Heart left ventricle (tissue), 16 donors: Measurements from ENCODE around the gene OAS3. TPM values are rescaled to one million over a fixed set of nuclear protein-coding genes. Genes with fewer than 3 reads are reported as not detected.

Experiments
- ATAC-seq, 4 donors: fragments of 200-7000 bp; cut with Tn5 transposase; one replicate each; pipeline ENCODE4 v1.9.1; 2020 to 2022; ENCODE audit warnings: moderate library complexity in 4 of 4, mild to moderate bottlenecking in 3 of 4, moderate number of reproducible peaks in 1 of 4
- DNase-seq, 5 donors: peaks; one replicate each; pipeline ENCODE4 v3.0.0-alpha.2; 2020
- H3K27ac ChIP-seq, 12 donors: fragments of 200-600 bp; sonication (generic) in 4 of 12; one replicate each; pipeline versions ENCODE4 v1.5.0 to v1.8.0; 2016 to 2022; ENCODE audit warnings: mild to moderate bottlenecking in 2 of 12
- H3K27me3 ChIP-seq, 9 donors: fragments of 200-600 bp; sonication (generic) in 2 of 9; one replicate each; pipeline versions ENCODE4 v1.5.1 to v1.8.0; 2016 to 2022; ENCODE audit warnings: mild to moderate bottlenecking in 3 of 9
- H3K36me3 ChIP-seq, 9 donors: fragments of 200-600 bp; sonication (generic) in 2 of 9; one replicate each; pipeline versions ENCODE4 v1.5.0 to v1.8.0; 2018 to 2022; ENCODE audit warnings: mild to moderate bottlenecking in 2 of 9
- H3K4me1 ChIP-seq, 12 donors: fragments of 200-600 bp; sonication (generic) in 4 of 12; one replicate each; pipeline versions ENCODE4 v1.5.0 to v1.8.0; 2016 to 2022; ENCODE audit warnings: mild to moderate bottlenecking in 3 of 12
- H3K4me3 ChIP-seq, 12 donors: fragments of 200-600 bp; sonication (generic) in 4 of 12; one replicate each; pipeline versions ENCODE4 v1.5.0 to v1.8.0; 2017 to 2022; ENCODE audit warnings: mild to moderate bottlenecking in 9 of 12, moderate library complexity in 4 of 12
- H3K9me3 ChIP-seq, 12 donors: fragments of 200-600 bp; sonication (generic) in 4 of 12; one replicate each; pipeline versions ENCODE4 v1.5.0 to v1.8.0; 2016 to 2022; ENCODE audit warnings: mild to moderate bottlenecking in 1 of 12
- CTCF ChIP-seq, 12 donors: fragments of 200-600 bp; sonication (generic) in 4 of 12; IDR thresholded peaks; one replicate each; pipeline versions ENCODE4 v1.5.0 to v1.8.0; 2018 to 2022; ENCODE audit warnings: antibody characterized with exemption in 12 of 12, mild to moderate bottlenecking in 5 of 12
- POLR2A ChIP-seq, 2 donors: fragments of 450-650 bp; IDR thresholded peaks; one replicate each; pipeline ENCODE4 v1.6.1; 2017; ENCODE audit warnings: antibody characterized with exemption in 2 of 2, mild to moderate bottlenecking in 2 of 2, moderate library complexity in 2 of 2
- WGBS, 4 donors: extraction: QIAGEN DNeasy Blood & Tissue Kit in 2 of 4; methylation state at CpG; one replicate each; pipeline versions ENCODE4 v1.1.5 to v1.1.7; 2013 to 2018; 5-methylcytosine and 5-hydroxymethylcytosine counted together
- intact Hi-C, 10 donors: fragments of 100-400 bp; cut with DNase I; formaldehyde crosslinking; loops; one replicate each; pipeline versions ENCODE4 v1.11.1 to v1.14.2; 2022
- polyA plus RNA-seq, 2 donors: library from polyadenylated mRNA; stranded (reverse); fragments of 200-250 nt; gene quantifications; one replicate each; pipeline ENCODE4 v1.2.3, GENCODE V29; 2013
- total RNA-seq, 9 donors: library from RNA; depleted of rRNA in 2 of 9; stranded (reverse); fragments of >200 nt in 2 of 9; fragmentation: NEBNext Ultra II Directional in 3 of 9; extraction: Animal tissue kit (Norgen Biotek cat#: 25700) in 3 of 9; gene quantifications; one replicate each; pipeline versions ENCODE4 v1.1.0 to v1.2.4, GENCODE V29; 2016 to 2023
- donor health status: ischemic (EF 13 %, LVEDD 7.1; RV severe dilation, severe dysfunction).
- donor health status: healthy with polysubstance abuse.
- donor health status: DM: no; HTN: yes; CAD: no.
- donor health status: DM: no; HTN: no; CAD: no.
- donor health status: ischemic (EF 25% LVEDD 6.9; RV normal size, moderate dysfunction).
- donor health status: ischemic (EF 25% LVEDD 5.7; RV mildly dilated, moderate dysfunction).
- donor health status: healthy.
- donor health status: DM: yes; HTN: yes; CAD: no.
- donor health status: ischemic (EF 35%, LVEDD 5.7; RV mildly dilated, moderate dysfunction).
- donor health status: nonischemic (EF 11% LVEDD 7.7; RV severe dilation, severe dysfunction).
- donor health status: DM: yes; HTN: yes; CAD: no.
- donor health status: PGD.
- donor health status: ischemic (EF 29% LVEDD 5.4; RV normal size, mild dysfunction).
- donor health status: nonischemic (EF 23%, LVEDD 6.1; RV moderate dilation, normal function).

OAS3 gene
- total and polyA plus RNA-seq, 11 donors = 4.1 to 45.1 (median 7.5) TPM

- intact Hi-C loops = loop anchor here in 2 of 10 donors (2.0 to 10.0 kb wide), 2 partner anchors 27 to 67 kb away; partner anchors contain the start of gene OAS2 (in 1 of the 2)
- peak in 3 of 4 donors; percentile 49 to 64 (median 58) for ATAC-seq
- 62 to 73% (median 69%) methylated on average over 7 of the region's 7 CpGs for WGBS, 4 donors
These were observed 30.7 kb upstream of the OAS3 start for GRCh38 chr12:112907415-112908157.

GRCh38 chr12:112908548-112908947 lies 29.7 kb upstream of the OAS3 start:
- Histone ChIP-seq H3K9me3 (peaks cover 0 to 22% (median 14%) of the 10 kb centered on the region in 12 donors), H3K27ac (peak overlapping the region in 2 of 12 donors; percentile 5 to 92), H3K27me3 (no peaks in the 10 kb centered on the region), H3K36me3 (peaks cover 0 to 47% (median 6%) of the 10 kb centered on the region in 9 donors), H3K4me1 (peaks cover 0 to 56% (median 16%) of the 10 kb centered on the region in 12 donors), H3K4me3 (peak overlapping the region in 9 of 12 donors; percentile 46 to 67 (median 62))
- intact Hi-C loops = loop anchor here in 2 of 10 donors (2.0 to 10.0 kb wide), 2 partner anchors 26 to 66 kb away; partner anchors contain the start of gene OAS2 (in 1 of the 2)
- 42 to 49% (median 45%) methylated on average over 12 of the region's 12 CpGs for WGBS, 4 donors
- no peak for ATAC-seq
- no peak for DNase-seq
- TF ChIP-seq CTCF (IDR thresholded peaks at IDR 0.05) = no peak
- TF ChIP-seq POLR2A (IDR thresholded peaks at IDR 0.05) = no peak

More at GRCh38 chr12:112907415-112908157, 30.7 kb upstream of the OAS3 start:
- Histone ChIP-seq H3K9me3 (peaks cover 0 to 12% (median 4%) of the 10 kb centered on the region in 12 donors), H3K27me3 (no peaks in the 10 kb centered on the region), H3K4me1 (peaks cover 0 to 57% (median 16%) of the 10 kb centered on the region in 12 donors), H3K4me3 (peak overlapping the region; percentile 18 to 67 (median 57)), H3K36me3 (peaks cover 0 to 37% (median 4%) of the 10 kb centered on the region in 9 donors), H3K27ac (peak overlapping the region in 10 of 12 donors; percentile 30 to 92 (median 68))
- peak in 1 of 5 donors; percentile 16 for DNase-seq
- TF ChIP-seq CTCF (IDR thresholded peaks at IDR 0.05) (no peak), POLR2A (IDR thresholded peaks at IDR 0.05) (no peak)

GRCh38 chr12:112909693-112910092 lies 28.6 kb upstream of the OAS3 start:
- H3K4me1 ChIP-seq = peaks cover 0 to 56% (median 16%) of the 10 kb centered on the region in 12 donors
- peaks cover 0 to 31% (median 21%) of the 10 kb centered on the region in 12 donors for H3K9me3 ChIP-seq
- no peak overlapping the region for H3K27ac ChIP-seq
- TF ChIP-seq CTCF (IDR thresholded peaks at IDR 0.05) (no peak), POLR2A (IDR thresholded peaks at IDR 0.05) (no peak)
- WGBS, 4 donors = 97 to 98% (median 98%) methylated on average over 4 of the region's 4 CpGs
- no peaks in the 10 kb centered on the region for H3K27me3 ChIP-seq
- ATAC-seq (no peak), DNase-seq (no peak)
- intact Hi-C loops = loop anchor here in 2 of 10 donors (2.0 to 10.0 kb wide), 2 partner anchors 25 to 65 kb away; partner anchors contain the start of gene OAS2 (in 1 of the 2)
- H3K4me3 ChIP-seq = no peak overlapping the region
- peaks cover 0 to 58% (median 6%) of the 10 kb centered on the region in 9 donors for H3K36me3 ChIP-seq
